GM23248 (cell line): ENCODE measurements around the gene MTHFD1.

Source experiments
- EZH2 ChIP-seq: fragments of 200-600 bp; sonication (generic); IDR thresholded peaks from 2 replicates; pipeline ENCODE4 v1.6.1; 2018; ENCODE audit warnings: antibody characterized with exemption, mild to moderate bottlenecking; ENCODE audit not compliant: insufficient read depth, poor library complexity, severe bottlenecking
- EZH2phosphoT487 ChIP-seq: fragments of 200-600 bp; sonication (generic); IDR thresholded peaks from 2 replicates; pipeline ENCODE4 v1.6.1; 2018; ENCODE audit warnings: antibody characterized with exemption, moderate library complexity, mild to moderate bottlenecking, low read depth; ENCODE audit not compliant: insufficient read depth

- TF ChIP-seq EZH2 (no peak), EZH2phosphoT487 (no peak)
These were observed 22.8 kb downstream of the MTHFD1 start for GRCh38 chr14:64411001-64411400.
